GM23338 (cell line): ENCODE results near the gene CPM. TPM values are rescaled to one million over a fixed set of nuclear protein-coding genes. Genes with fewer than 3 reads are reported as not detected.

Experiments used
- ATAC-seq: fragments of 200-7000 bp; cut with Tn5 transposase; 3 replicates; pipeline ENCODE4 v1.9.1; 2020
- DNase-seq: peaks from one replicate; pipeline ENCODE4 v3.0.0-alpha.2; 2015; ENCODE audit warnings: low spot score
- H2AFZ ChIP-seq: fragments of 200-600 bp; sonication (generic); 2 replicates; pipeline ENCODE4 v1.8.0; 2016; ENCODE audit warnings: antibody characterized with exemption, mild to moderate bottlenecking, moderate library complexity
- H3F3A ChIP-seq: fragments of 200-600 bp; sonication (generic); replicated peaks from 2 replicates; pipeline ENCODE4 v1.8.0; 2017; ENCODE audit warnings: antibody characterized with exemption, mixed run types, low read depth
- H3K27ac ChIP-seq: fragments of 200-600 bp; sonication (generic); 2 replicates; pipeline ENCODE4 v1.6.1; 2016; ENCODE audit warnings: low read depth
- H3K27me3 ChIP-seq: fragments of 200-600 bp; sonication (generic); 2 replicates; pipeline ENCODE4 v1.8.0; 2016; ENCODE audit warnings: mild to moderate bottlenecking, mixed run types, moderate library complexity; ENCODE audit not compliant: insufficient read depth
- H3K36me3 ChIP-seq: fragments of 200-600 bp; sonication (generic); 2 replicates; pipeline ENCODE4 v1.8.0; 2016; ENCODE audit warnings: mild to moderate bottlenecking; ENCODE audit not compliant: insufficient read depth
- H3K4me1 ChIP-seq: fragments of 200-600 bp; sonication (generic); 2 replicates; pipeline ENCODE4 v1.8.0; 2016; ENCODE audit warnings: mild to moderate bottlenecking, moderate library complexity; ENCODE audit not compliant: insufficient read depth
- H3K4me2 ChIP-seq: fragments of 200-600 bp; sonication (generic); 2 replicates; pipeline ENCODE4 v1.7.1; 2017; ENCODE audit warnings: mixed run types
- H3K4me3 ChIP-seq: fragments of 200-600 bp; sonication (generic); 2 replicates; pipeline ENCODE4 v1.6.1; 2016; ENCODE audit warnings: mixed run types
- H3K79me2 ChIP-seq: fragments of 200-600 bp; sonication (generic); replicated peaks from 2 replicates; pipeline ENCODE4 v1.8.0; 2017; ENCODE audit warnings: mild to moderate bottlenecking; ENCODE audit not compliant: insufficient read depth
- H3K9me2 ChIP-seq: fragments of 200-600 bp; sonication (generic); 2 replicates; pipeline ENCODE4 v1.8.0; 2017; ENCODE audit not compliant: insufficient read depth
- H4K20me1 ChIP-seq: fragments of 200-600 bp; sonication (generic); replicated peaks from 2 replicates; pipeline ENCODE4 v1.8.0; 2017; ENCODE audit warnings: mild to moderate bottlenecking; ENCODE audit not compliant: insufficient read depth
- H3K27ac Mint-ChIP-seq: 2 replicates; pipeline ENCODE4 v1.8.0; 2020; ENCODE audit warnings: inconsistent platforms, mild to moderate bottlenecking, moderate library complexity, mixed read lengths
- H3K27me3 Mint-ChIP-seq: 3 replicates; pipeline ENCODE4 v1.8.0; 2022; ENCODE audit warnings: low read depth, mild to moderate bottlenecking, moderate library complexity, mixed read lengths, inconsistent platforms; ENCODE audit not compliant: insufficient read depth, poor library complexity
- H3K36me3 Mint-ChIP-seq: 3 replicates; pipeline ENCODE4 v1.8.0; 2021; ENCODE audit warnings: low read depth, mild to moderate bottlenecking, inconsistent platforms, moderate library complexity, mixed read lengths
- H3K4me1 Mint-ChIP-seq: 3 replicates; pipeline ENCODE4 v1.8.0; 2020; ENCODE audit warnings: mild to moderate bottlenecking, inconsistent platforms, mixed read lengths
- H3K4me3 Mint-ChIP-seq: 3 replicates; pipeline ENCODE4 v1.8.0; 2021; ENCODE audit warnings: moderate library complexity, mild to moderate bottlenecking, inconsistent platforms, mixed read lengths
- H3K9me3 Mint-ChIP-seq: 3 replicates; pipeline ENCODE4 v1.8.0; 2020; ENCODE audit warnings: moderate library complexity, mild to moderate bottlenecking, inconsistent platforms, mixed read lengths
- CTCF ChIP-seq, 2 experiments: fragments of 200-600 bp in 1 of 2; sonication (generic) in 1 of 2; conservative IDR thresholded peaks; 2 replicates each; pipeline versions ENCODE4 v1.5.1 to v1.6.1; 2016 to 2017; ENCODE audit warnings: antibody characterized with exemption in 2 of 2, low read depth in 2 of 2, mild to moderate bottlenecking in 2 of 2, moderate library complexity in 1 of 2
- ETS1 ChIP-seq: IDR thresholded peaks from 2 replicates; pipeline ENCODE4 v1.6.1; 2016; ENCODE audit warnings: antibody characterized with exemption
- EZH2 ChIP-seq: fragments of 200-600 bp; sonication (generic); IDR thresholded peaks from one replicate; pipeline ENCODE4 v1.8.0; 2017; ENCODE audit warnings: antibody characterized with exemption, mild to moderate bottlenecking, low read depth; ENCODE audit not compliant: unreplicated experiment
- EZH2phosphoT487 ChIP-seq: fragments of 200-600 bp; sonication (generic); IDR thresholded peaks from one replicate; pipeline ENCODE4 v1.8.1; 2018; ENCODE audit warnings: antibody characterized with exemption; ENCODE audit not compliant: unreplicated experiment
- JUNB ChIP-seq: IDR thresholded peaks from one replicate; pipeline ENCODE4 v1.6.1; 2016; ENCODE audit warnings: antibody characterized with exemption; ENCODE audit not compliant: unreplicated experiment
- NANOG ChIP-seq: IDR thresholded peaks from 2 replicates; pipeline ENCODE4 v1.6.1; 2016; ENCODE audit warnings: antibody characterized with exemption, borderline replicate concordance
- ZNF114 ChIP-seq: fragments of 250-450 bp; sonication (Bioruptor Pico); IDR thresholded peaks from 2 replicates; pipeline ENCODE4 v1.5.0; 2020; ENCODE audit warnings: mild to moderate bottlenecking, moderate library complexity
- ZNF331 ChIP-seq: fragments of 250-450 bp; sonication (Bioruptor Pico); IDR thresholded peaks from 2 replicates; pipeline ENCODE4 v1.5.0; 2020; ENCODE audit warnings: low read depth, mild to moderate bottlenecking, moderate library complexity
- ZNF462 ChIP-seq: fragments of 250-450 bp; sonication (Bioruptor Pico); IDR thresholded peaks from 2 replicates; pipeline ENCODE4 v1.5.0; 2020; ENCODE audit warnings: mild to moderate bottlenecking, moderate library complexity
- polyA plus RNA-seq: library from polyadenylated mRNA; unstranded; fragments of >200 nt; fragmentation: Nextera tagmentation; extraction: Ambion mirVana; gene quantifications from 2 replicates; pipeline ENCODE4 v1.2.1, GENCODE V29; 2016
- total RNA-seq: library from RNA; depleted of rRNA; stranded (reverse); fragments of >200 nt; shearing (Covaris generic); gene quantifications from 2 replicates; pipeline ENCODE4 v1.2.3, GENCODE V29; 2014

CPM gene
- total and polyA plus RNA-seq, 2 experiments from 2014 or later, result 0.37 to 5.8 TPM

- DNase-seq (no peak), ATAC-seq (no peak)
- Histone ChIP-seq H3K36me3 (peaks cover 77% of the 10 kb centered on the region), H4K20me1 (peaks cover 46% of the 10 kb centered on the region), H3K79me2 (peaks cover 89% of the 10 kb centered on the region), H3F3A (no peaks in the 10 kb centered on the region), H3K27me3 (no peaks in the 10 kb centered on the region), H3K4me2 (no peak overlapping the region), H3K9me2 (no peaks in the 10 kb centered on the region), H3K4me1 (no peaks in the 10 kb centered on the region; the same call in 1 of the 2 replicates), H2AFZ (no peak overlapping the region), H3K27ac (no peak overlapping the region; the same call in 1 of the 2 replicates), H3K4me3 (no peak overlapping the region)
- peaks cover 84% of the 10 kb centered on the region for H3K36me3 Mint-ChIP-seq
- H3K4me3 Mint-ChIP-seq, result no peak overlapping the region
- H3K27ac Mint-ChIP-seq, result no peak overlapping the region
- no peak for TF ChIP-seq ZNF114 (CRISPR knock-in tag)
- TF ChIP-seq JUNB, result no peak
- no peak for TF ChIP-seq ZNF331 (CRISPR knock-in tag)
- TF ChIP-seq ETS1, result no peak
- TF ChIP-seq EZH2, result no peak
- TF ChIP-seq EZH2phosphoT487, result no peak
- TF ChIP-seq ZNF462, result no peak
- TF ChIP-seq CTCF (conservative IDR thresholded peaks at IDR 0.05; ENCODE audit: low read depth in 2 of 2), result no peak
- TF ChIP-seq NANOG, result no peak
- no peaks in the 10 kb centered on the region for H3K9me3 Mint-ChIP-seq
- peaks cover 2% of the 10 kb centered on the region; the same call in 2 of the 3 replicates for H3K4me1 Mint-ChIP-seq
- peaks cover 2% of the 10 kb centered on the region for H3K27me3 Mint-ChIP-seq
Observed at GRCh38 chr12:68814490-68815231, 118.3 kb downstream of the CPM start.
